Mesendoderm (in vitro differentiated cells): ENCODE measurements around the gene NLRP12.
"Not testable (repeated sequence)": the region's sequence is repeated elsewhere in the genome, so short reads cannot be mapped to it uniquely, and the experiment has no call there.

ENCODE experiments used
- DNase-seq: peaks from one replicate; pipeline ENCODE4 v3.0.0; 2013
- H2AK5ac ChIP-seq: 2 replicates; pipeline ENCODE4 v1.6.1; 2013; ENCODE audit warnings: low read length, inconsistent platforms
- H2BK120ac ChIP-seq: 2 replicates; pipeline ENCODE4 v1.6.1; 2013; ENCODE audit warnings: low read depth, mild to moderate bottlenecking, low read length, moderate library complexity, mixed read lengths
- H2BK15ac ChIP-seq: replicated peaks from 2 replicates; pipeline ENCODE4 v1.6.1; 2013; ENCODE audit warnings: low read depth, mild to moderate bottlenecking, moderate library complexity
- H2BK5ac ChIP-seq: 2 replicates; pipeline ENCODE4 v1.6.1; 2013; ENCODE audit warnings: low read length, inconsistent platforms
- H3K18ac ChIP-seq: 2 replicates; pipeline ENCODE4 v1.6.1; 2013; ENCODE audit warnings: mild to moderate bottlenecking, low read length, mixed read lengths
- H3K23ac ChIP-seq: one replicate; pipeline ENCODE4 v1.6.1; 2013; ENCODE audit warnings: low read length
- H3K27ac ChIP-seq: 2 replicates; pipeline ENCODE4 v1.5.1; 2013; ENCODE audit warnings: low read depth, mild to moderate bottlenecking, inconsistent platforms, low read length, moderate library complexity
- H3K27me3 ChIP-seq: 2 replicates; pipeline ENCODE4 v1.6.1; 2013; ENCODE audit warnings: low read length, control low read depth, mild to moderate bottlenecking, inconsistent platforms; ENCODE audit not compliant: insufficient read depth, poor library complexity
- H3K36me3 ChIP-seq: 2 replicates; pipeline ENCODE4 v1.6.1; 2013; ENCODE audit warnings: low read length, inconsistent platforms; ENCODE audit not compliant: control insufficient read depth, insufficient read depth
- H3K4ac ChIP-seq: one replicate; pipeline ENCODE4 v1.6.1; 2013; ENCODE audit warnings: low read depth, mild to moderate bottlenecking, low read length, moderate library complexity
- H3K4me1 ChIP-seq: 2 replicates; pipeline ENCODE4 v1.6.1; 2013; ENCODE audit warnings: low read depth, low read length, inconsistent platforms; ENCODE audit not compliant: control insufficient read depth
- H3K4me2 ChIP-seq: 2 replicates; pipeline ENCODE4 v1.6.1; 2013; ENCODE audit warnings: low read length
- H3K4me3 ChIP-seq: 2 replicates; pipeline ENCODE4 v1.5.1; 2013; ENCODE audit warnings: mild to moderate bottlenecking, low read length
- H3K56ac ChIP-seq: one replicate; pipeline ENCODE4 v1.6.1; 2013; ENCODE audit warnings: low read length
- H3K79me1 ChIP-seq: 2 replicates; pipeline ENCODE4 v1.6.1; 2013; ENCODE audit warnings: low read length, inconsistent platforms
- H3K79me2 ChIP-seq: 2 replicates; pipeline ENCODE4 v1.6.1; 2013; ENCODE audit warnings: mild to moderate bottlenecking, low read length; ENCODE audit not compliant: control insufficient read depth, insufficient read depth
- H3K9ac ChIP-seq: 2 replicates; pipeline ENCODE4 v1.6.1; 2013; ENCODE audit warnings: low read length, inconsistent platforms
- H4K5ac ChIP-seq: one replicate; pipeline ENCODE4 v1.6.1; 2013; ENCODE audit warnings: low read length
- H4K8ac ChIP-seq: one replicate; pipeline ENCODE4 v1.6.1; 2013; ENCODE audit warnings: low read depth, mild to moderate bottlenecking, control low read depth, low read length, moderate library complexity
- WGBS: extraction: QIAGEN DNeasy Blood & Tissue Kit; methylation state at CpG from one replicate; pipeline ENCODE4 v1.1.7; 2013; ENCODE audit warnings: low lambda C conversion rate, missing lambda C conversion rate; ENCODE audit not compliant: insufficient coverage; ENCODE audit errors: extremely low coverage; 5-methylcytosine and 5-hydroxymethylcytosine counted together

The NLRP12 gene

GRCh38 chr19:53773999-53774398 is 50.1 kb downstream of the NLRP12 start:
- WGBS, result no CpG with 5 or more reads among the region's 4 CpGs
- no peak overlapping the region for H3K23ac ChIP-seq
- H3K4me1 ChIP-seq, result peaks cover 4% of the 10 kb centered on the region
- H2BK5ac ChIP-seq, result peak overlapping the region; percentile 81
- no peaks in the 10 kb centered on the region for H3K79me2 ChIP-seq
- no peaks in the 10 kb centered on the region for H3K27me3 ChIP-seq
- peak; percentile 87 for DNase-seq
- no peaks in the 10 kb centered on the region for H3K79me1 ChIP-seq
- no peak overlapping the region for H2BK120ac ChIP-seq
- peak overlapping the region; percentile 89 for H3K27ac ChIP-seq
- H2AK5ac ChIP-seq, result no peak overlapping the region
- no peak overlapping the region for H2BK15ac ChIP-seq
- peak overlapping the region; percentile 85 for H3K56ac ChIP-seq
- H3K4ac ChIP-seq, result no peak overlapping the region
- H3K4me3 ChIP-seq, result no peak overlapping the region
- no peaks in the 10 kb centered on the region for H3K36me3 ChIP-seq
- no peak overlapping the region for H4K5ac ChIP-seq
- H3K9ac ChIP-seq, result peak overlapping the region; percentile 63
- H4K8ac ChIP-seq, result no peak overlapping the region
- no peak overlapping the region for H3K4me2 ChIP-seq
- H3K18ac ChIP-seq, result no peak overlapping the region

GRCh38 chr19:53772943-53773342 is 51.2 kb downstream of the NLRP12 start:
- Histone ChIP-seq H3K23ac (no peak overlapping the region), H3K4me3 (no peak overlapping the region), H3K18ac (no peak overlapping the region), H2BK15ac (no peak overlapping the region), H3K4ac (no peak overlapping the region), H3K36me3 (no peaks in the 10 kb centered on the region), H3K4me2 (no peak overlapping the region), H3K27ac (peak overlapping the region; percentile 70), H3K79me2 (no peaks in the 10 kb centered on the region), H2AK5ac (no peak overlapping the region), H2BK5ac (peak overlapping the region; percentile 81), H4K5ac (no peak overlapping the region), H3K56ac (peak overlapping the region; percentile 78), H3K4me1 (peaks cover 4% of the 10 kb centered on the region), H2BK120ac (no peak overlapping the region), H4K8ac (no peak overlapping the region), H3K79me1 (no peaks in the 10 kb centered on the region), H3K9ac (peak overlapping the region; percentile 50), H3K27me3 (no peaks in the 10 kb centered on the region)
- no CpG with 5 or more reads among the region's 5 CpGs for WGBS
- DNase-seq, result peak; percentile 93

DNA sequence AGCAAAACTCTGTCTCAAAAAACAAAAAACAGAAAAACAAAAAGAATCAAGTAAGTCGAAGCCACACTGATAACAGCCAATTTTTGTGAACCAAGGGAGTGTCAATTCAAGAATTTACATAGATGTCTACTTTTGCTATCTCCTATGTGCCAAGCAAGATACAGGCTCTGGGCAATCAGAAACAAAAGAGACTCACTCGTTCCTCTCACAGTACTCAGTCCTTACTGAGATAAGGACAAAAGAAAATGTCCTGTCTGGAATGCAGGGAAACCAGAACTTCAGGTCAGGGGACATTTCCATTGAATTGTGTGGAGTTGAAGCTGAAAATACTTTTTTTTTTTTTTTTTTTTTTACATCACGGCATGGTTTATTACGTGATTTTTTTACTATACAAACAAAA is 53.0 kb downstream of the NLRP12 start:
- Histone ChIP-seq H3K4ac (peak overlapping the region; percentile 92), H3K4me3 (no peak overlapping the region), H2BK120ac (no peak overlapping the region), H3K79me1 (no peaks in the 10 kb centered on the region), H3K4me2 (no peak overlapping the region), H3K56ac (peak overlapping the region; percentile 75), H4K5ac (no peak overlapping the region), H2BK5ac (peak overlapping the region; percentile 94), H2AK5ac (no peak overlapping the region), H3K18ac (peak overlapping the region; percentile 95), H3K27me3 (no peaks in the 10 kb centered on the region), H2BK15ac (no peak overlapping the region), H3K27ac (peak overlapping the region; percentile 89), H3K79me2 (no peaks in the 10 kb centered on the region), H3K23ac (no peak overlapping the region), H3K9ac (peak overlapping the region; percentile 54), H3K36me3 (no peaks in the 10 kb centered on the region), H3K4me1 (peaks cover 4% of the 10 kb centered on the region), H4K8ac (no peak overlapping the region)
- peak; percentile 92 for DNase-seq
- WGBS, result no CpG with 5 or more reads among the region's 4 CpGs

DNA sequence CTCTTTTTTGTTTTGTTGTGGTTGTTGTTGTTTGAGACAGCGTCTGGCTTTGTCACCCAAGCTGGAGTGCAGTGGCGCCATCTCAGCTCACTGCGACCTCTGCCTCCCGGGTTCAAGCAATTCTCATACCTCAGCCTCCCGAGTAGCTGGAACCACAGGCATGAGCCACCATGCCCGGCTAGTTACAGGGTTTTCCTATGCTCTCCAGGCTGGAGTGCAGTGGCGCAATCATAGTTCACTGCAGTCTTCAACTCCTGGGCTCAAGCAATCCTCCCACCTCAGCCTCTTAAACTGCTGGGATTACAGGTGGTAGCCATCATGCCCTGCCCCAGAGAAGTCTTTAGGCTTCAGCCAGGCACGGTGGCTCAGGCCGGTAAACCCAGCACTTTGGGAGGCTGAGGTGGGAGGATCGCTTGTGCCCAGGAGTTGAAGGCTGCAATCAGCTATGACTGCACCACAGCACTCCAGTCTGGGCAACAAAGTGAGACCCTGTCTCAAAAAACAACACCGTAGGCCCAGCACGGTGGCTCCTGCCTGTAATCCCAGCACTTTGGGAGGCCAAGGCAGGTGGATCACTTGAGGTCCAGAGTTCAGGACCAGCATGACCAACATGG is 54.3 kb downstream of the NLRP12 start:
- peak overlapping the region; percentile 89 for H2BK5ac ChIP-seq
- peak overlapping the region; percentile 11 for H3K9ac ChIP-seq
- not testable (repeated sequence) for H3K79me2 ChIP-seq, H3K79me1 ChIP-seq, H4K5ac ChIP-seq, H3K36me3 ChIP-seq, H3K23ac ChIP-seq, H3K4me1 ChIP-seq, DNase-seq, H4K8ac ChIP-seq, H3K4me2 ChIP-seq, H3K4me3 ChIP-seq, H3K27me3 ChIP-seq
- H3K27ac ChIP-seq, result peak overlapping the region; percentile 89
- peak overlapping the region; percentile 75 for H3K56ac ChIP-seq
- peak overlapping the region; percentile 31 for H2BK120ac ChIP-seq
- peak overlapping the region; percentile 96 for H2AK5ac ChIP-seq
- H3K4ac ChIP-seq, result peak overlapping the region; percentile 92
- H2BK15ac ChIP-seq, result peak overlapping the region; percentile 5
- no CpG with 5 or more reads among the region's 12 CpGs for WGBS
- peak overlapping the region; percentile 36 for H3K18ac ChIP-seq

GRCh38 chr19:53768401-53768800 is 55.7 kb downstream of the NLRP12 start:
- Histone ChIP-seq H3K79me1 (no peaks in the 10 kb centered on the region), H2AK5ac (peak overlapping the region; percentile 3), H3K4ac (peak overlapping the region; percentile 90), H3K56ac (peak overlapping the region; percentile 83), H3K79me2 (no peaks in the 10 kb centered on the region), H3K23ac (peak overlapping the region; percentile 59), H3K9ac (peak overlapping the region; percentile 26), H3K27me3 (no peaks in the 10 kb centered on the region), H3K4me2 (no peak overlapping the region), H2BK15ac (no peak overlapping the region), H2BK5ac (peak overlapping the region; percentile 96), H3K27ac (peak overlapping the region; percentile 84), H3K36me3 (no peaks in the 10 kb centered on the region), H3K18ac (peak overlapping the region; percentile 91), H4K5ac (no peak overlapping the region), H4K8ac (no peak overlapping the region), H3K4me1 (peaks cover 4% of the 10 kb centered on the region), H3K4me3 (no peak overlapping the region), H2BK120ac (peak overlapping the region; percentile 65)
- no CpG with 5 or more reads among the region's 27 CpGs for WGBS
- DNase-seq, result no peak

DNA sequence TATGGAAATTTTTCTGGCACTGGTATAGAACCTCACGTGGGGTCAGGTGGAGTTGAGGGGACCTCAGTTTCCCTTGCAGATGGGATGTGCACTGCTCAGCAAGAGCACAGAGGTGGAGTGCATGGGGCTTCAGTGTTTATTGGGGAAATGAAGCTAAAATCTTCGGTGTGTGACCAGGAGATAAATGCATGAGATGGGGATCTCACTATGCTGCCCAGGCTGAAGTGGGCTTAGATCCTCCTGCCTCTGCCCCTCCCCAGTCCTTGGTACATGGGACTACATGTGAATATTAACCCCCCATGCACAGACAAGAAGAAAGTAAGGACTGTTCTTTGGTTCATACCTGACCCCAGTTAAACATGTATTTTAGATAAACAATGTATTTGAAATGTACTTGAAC is 65.1 kb downstream of the NLRP12 start:
- not testable (repeated sequence) for H3K27ac ChIP-seq, DNase-seq, H4K8ac ChIP-seq, H2BK120ac ChIP-seq, H2BK5ac ChIP-seq, H4K5ac ChIP-seq, H3K36me3 ChIP-seq, H3K4me1 ChIP-seq, H3K79me2 ChIP-seq, H3K9ac ChIP-seq, H3K56ac ChIP-seq, H3K4ac ChIP-seq, H2AK5ac ChIP-seq, H3K23ac ChIP-seq, H3K4me2 ChIP-seq, H2BK15ac ChIP-seq, H3K79me1 ChIP-seq, H3K18ac ChIP-seq, H3K4me3 ChIP-seq, H3K27me3 ChIP-seq
- no CpG with 5 or more reads among the region's 2 CpGs for WGBS
